Stomach smooth muscle (tissue), 2 donors: Measurements from ENCODE around the gene ATXN1.
"Not testable (repeated sequence)": the region's sequence is repeated elsewhere in the genome, so short reads cannot be mapped to it uniquely, and the experiment has no call there.

Experiments used
- H3K27ac ChIP-seq: one replicate; pipeline ENCODE4 v1.7.0; 2013; ENCODE audit warnings: mild to moderate bottlenecking, low read length, inconsistent platforms
- H3K27me3 ChIP-seq, 2 donors: one replicate each; pipeline ENCODE4 v1.7.0; 2013; ENCODE audit warnings: low read length in 2 of 2; ENCODE audit not compliant: insufficient read depth in 2 of 2, control insufficient read depth in 1 of 2
- H3K36me3 ChIP-seq, 2 donors: one replicate each; pipeline ENCODE4 v1.7.0; 2013; ENCODE audit warnings: low read length in 2 of 2; ENCODE audit not compliant: control insufficient read depth in 2 of 2, insufficient read depth in 2 of 2
- H3K4me1 ChIP-seq: one replicate; pipeline ENCODE4 v1.7.0; 2013; ENCODE audit warnings: low read length; ENCODE audit not compliant: control insufficient read depth, insufficient read depth
- H3K4me3 ChIP-seq, 2 donors: one replicate each; pipeline ENCODE4 v1.7.0; 2013; ENCODE audit warnings: low read length in 2 of 2
- H3K9ac ChIP-seq, 2 donors: one replicate each; pipeline ENCODE4 v1.7.0; 2013; ENCODE audit warnings: low read length in 2 of 2, mild to moderate bottlenecking in 1 of 2
- H3K9me3 ChIP-seq, 2 donors: one replicate each; pipeline ENCODE4 v1.7.0; 2013; ENCODE audit warnings: low read length in 2 of 2; ENCODE audit not compliant: control insufficient read depth in 2 of 2
- donor health status: healthy.
- donor health status: Pancreatic carcinoma.

Gene ATXN1

DNA sequence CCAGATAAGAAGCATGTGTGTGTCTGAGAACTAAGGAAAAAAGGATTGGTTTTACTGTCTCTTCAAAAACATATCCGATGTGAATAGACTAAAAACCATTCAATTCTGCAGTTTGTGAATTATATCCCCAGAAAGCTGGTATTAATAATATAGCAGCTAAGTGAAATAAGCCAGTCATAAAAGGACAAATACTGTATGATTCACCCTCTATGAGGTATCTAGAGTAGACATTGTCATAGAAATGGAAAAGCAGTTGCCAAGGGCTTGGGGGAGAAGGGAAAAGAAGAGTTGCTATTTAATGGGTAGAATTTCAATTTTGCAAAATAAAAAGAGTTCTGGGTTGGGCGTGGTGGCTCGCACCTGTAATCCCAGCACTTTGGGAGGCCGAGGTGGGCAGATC lies 137.5 kb downstream of the ATXN1 start:
- Histone ChIP-seq H3K36me3 (no peaks in the 10 kb centered on the region), H3K9me3 (no peaks in the 10 kb centered on the region), H3K27ac (no peak overlapping the region), H3K27me3 (no peaks in the 10 kb centered on the region), H3K4me1 (peaks cover 10% of the 10 kb centered on the region), H3K9ac (no peak overlapping the region), H3K4me3 (no peak overlapping the region)

DNA sequence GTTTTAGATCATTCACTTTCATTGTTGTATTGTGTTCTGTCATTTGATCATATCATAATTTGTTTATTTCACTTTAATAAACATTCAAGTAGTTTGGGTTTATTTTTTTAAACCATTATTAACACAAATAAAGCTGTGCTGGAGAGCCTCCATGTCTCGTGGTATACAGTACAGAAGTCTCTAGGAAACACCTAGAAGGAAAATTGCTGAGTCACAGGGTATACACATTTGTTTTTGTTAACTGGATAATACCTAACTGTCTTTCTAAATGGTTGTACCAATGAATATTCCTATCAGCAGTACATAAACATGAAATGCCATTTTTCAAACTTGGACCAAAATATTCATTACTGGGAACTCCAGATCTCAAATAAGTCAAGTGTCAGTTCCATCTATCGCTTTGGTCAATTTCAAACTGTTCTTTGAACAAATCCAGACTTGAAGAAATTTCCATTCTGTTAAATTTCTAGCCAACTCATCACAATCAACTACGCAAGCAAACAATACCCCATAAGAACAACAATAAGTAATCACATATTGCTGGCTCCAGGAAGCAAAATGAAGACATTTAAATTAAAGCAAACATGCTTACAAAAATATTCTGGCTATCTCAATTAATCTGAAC lies 138.1 kb downstream of the ATXN1 start:
- Histone ChIP-seq H3K4me3 (no peak overlapping the region), H3K27ac (no peak overlapping the region), H3K4me1 (peaks cover 10% of the 10 kb centered on the region), H3K36me3 (no peaks in the 10 kb centered on the region), H3K27me3 (no peaks in the 10 kb centered on the region), H3K9me3 (no peaks in the 10 kb centered on the region), H3K9ac (no peak overlapping the region)

DNA sequence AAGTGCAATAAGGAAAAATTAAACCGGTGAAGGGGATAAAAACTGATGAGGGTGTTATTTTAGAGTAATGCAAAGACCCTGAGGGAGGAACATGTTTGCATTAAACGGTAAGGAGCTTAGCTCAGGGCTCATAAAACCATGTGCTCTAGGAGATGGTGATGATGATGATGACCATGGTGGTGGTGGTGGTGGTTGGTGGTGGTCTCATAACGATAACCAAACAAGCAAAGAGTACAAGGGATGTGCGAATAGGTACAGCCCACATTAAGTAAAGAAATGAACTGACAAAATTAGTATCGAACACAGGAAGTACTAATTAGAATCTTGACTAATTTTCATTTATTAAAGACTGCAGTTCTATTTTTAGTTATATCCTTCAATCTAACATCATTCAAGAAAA lies 139.1 kb downstream of the ATXN1 start:
- Histone ChIP-seq H3K4me1 (peaks cover 10% of the 10 kb centered on the region), H3K27ac (no peak overlapping the region), H3K9ac (no peak overlapping the region), H3K27me3 (no peaks in the 10 kb centered on the region), H3K4me3 (no peak overlapping the region), H3K36me3 (no peaks in the 10 kb centered on the region), H3K9me3 (no peaks in the 10 kb centered on the region)

DNA sequence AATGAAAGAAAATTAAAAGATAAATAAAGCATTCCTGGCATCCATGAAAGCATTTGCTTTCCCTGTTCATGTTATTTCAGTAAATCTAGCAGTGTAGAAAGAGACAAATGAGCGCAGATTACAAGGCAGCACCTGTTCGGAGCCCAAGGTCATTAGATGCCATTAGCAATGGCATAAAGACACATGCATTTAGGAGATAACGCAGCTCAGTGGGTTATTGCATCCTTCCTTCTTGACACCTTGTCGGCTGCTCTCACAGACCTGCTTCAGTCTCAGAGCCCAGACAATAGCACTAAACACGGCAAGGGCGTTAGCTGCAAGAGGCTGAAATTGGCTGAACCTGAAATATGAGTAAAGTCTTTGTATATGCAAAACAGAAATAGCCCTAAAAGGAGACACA lies 140.3 kb downstream of the ATXN1 start:
- H3K4me1 ChIP-seq: peaks cover 10% of the 10 kb centered on the region
- H3K4me3 ChIP-seq: no peak overlapping the region
- no peaks in the 10 kb centered on the region for H3K36me3 ChIP-seq
- no peak overlapping the region for H3K9ac ChIP-seq
- no peaks in the 10 kb centered on the region for H3K9me3 ChIP-seq
- H3K27ac ChIP-seq: no peak overlapping the region
- H3K27me3 ChIP-seq: no peaks in the 10 kb centered on the region

DNA sequence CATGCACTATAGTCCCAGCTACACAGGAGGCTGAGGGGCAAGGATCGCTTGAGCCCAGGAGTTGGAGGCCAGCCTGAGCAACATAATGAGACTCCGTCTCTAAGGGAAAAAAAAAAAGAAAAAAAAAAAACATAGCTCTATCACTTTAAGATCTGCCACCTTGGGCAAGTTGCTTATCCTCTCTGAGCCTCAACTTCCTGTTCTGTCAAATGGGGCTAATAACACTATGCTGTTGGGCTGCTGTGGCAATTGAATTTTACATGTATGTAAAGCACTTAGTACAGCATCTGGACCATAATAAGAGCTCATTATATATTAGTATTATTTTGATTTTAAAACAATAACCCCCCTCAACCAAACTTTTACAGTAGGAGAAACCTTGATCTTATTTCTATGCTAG lies 141.5 kb downstream of the ATXN1 start:
- Histone ChIP-seq H3K4me3 (no peak overlapping the region), H3K4me1 (peaks cover 7% of the 10 kb centered on the region), H3K36me3 (no peaks in the 10 kb centered on the region), H3K27me3 (no peaks in the 10 kb centered on the region), H3K9me3 (no peaks in the 10 kb centered on the region), H3K27ac (no peak overlapping the region), H3K9ac (no peak overlapping the region)

DNA sequence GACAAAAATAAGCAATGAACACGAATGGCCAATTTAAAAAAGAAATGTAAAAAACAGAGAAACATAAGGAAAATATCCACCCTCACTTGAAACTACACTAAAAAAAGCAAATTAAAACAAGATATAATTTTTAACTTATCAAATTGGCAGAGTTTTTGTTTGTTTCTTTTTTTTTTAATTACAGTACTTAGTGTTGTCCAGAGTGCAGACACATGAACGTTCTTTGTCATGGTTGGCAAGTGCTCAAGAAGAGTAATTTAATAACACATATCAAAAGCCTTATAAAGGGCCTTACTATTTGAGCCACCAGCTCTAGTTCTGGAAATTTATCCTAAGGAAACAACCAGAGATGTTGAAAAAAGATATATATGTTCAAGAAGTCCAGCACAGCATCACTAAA lies 142.3 kb downstream of the ATXN1 start:
- Histone ChIP-seq H3K27ac (no peak overlapping the region), H3K27me3 (no peaks in the 10 kb centered on the region), H3K4me1 (peaks cover 7% of the 10 kb centered on the region)

DNA sequence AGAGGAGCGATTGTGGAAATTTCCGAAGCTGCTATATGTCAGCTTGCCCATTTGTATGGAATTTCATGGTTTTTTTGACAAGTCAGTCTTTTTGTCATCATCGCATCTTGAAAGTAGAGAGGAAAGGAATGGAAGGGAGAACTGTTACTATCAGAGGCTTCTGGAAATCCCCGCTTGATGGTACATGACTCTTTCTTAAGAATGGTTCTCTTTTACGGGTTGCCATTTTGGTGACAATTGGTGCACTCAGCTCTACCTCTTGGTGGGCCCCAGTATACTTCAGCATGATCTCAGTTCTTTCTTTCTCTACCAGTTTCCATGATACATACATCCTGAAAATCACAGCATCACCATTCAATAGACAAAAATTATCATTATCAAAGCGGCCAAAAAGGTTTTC lies 146.0 kb downstream of the ATXN1 start:
- H3K9me3 ChIP-seq, H3K27ac ChIP-seq, H3K27me3 ChIP-seq, H3K4me3 ChIP-seq, H3K4me1 ChIP-seq, H3K9ac ChIP-seq, H3K36me3 ChIP-seq: not testable (repeated sequence)

More for the DNA sequence above, 142.3 kb downstream of the ATXN1 start:
- Histone ChIP-seq H3K9ac (no peak overlapping the region), H3K9me3 (no peaks in the 10 kb centered on the region), H3K4me3 (no peak overlapping the region), H3K36me3 (no peaks in the 10 kb centered on the region)

DNA sequence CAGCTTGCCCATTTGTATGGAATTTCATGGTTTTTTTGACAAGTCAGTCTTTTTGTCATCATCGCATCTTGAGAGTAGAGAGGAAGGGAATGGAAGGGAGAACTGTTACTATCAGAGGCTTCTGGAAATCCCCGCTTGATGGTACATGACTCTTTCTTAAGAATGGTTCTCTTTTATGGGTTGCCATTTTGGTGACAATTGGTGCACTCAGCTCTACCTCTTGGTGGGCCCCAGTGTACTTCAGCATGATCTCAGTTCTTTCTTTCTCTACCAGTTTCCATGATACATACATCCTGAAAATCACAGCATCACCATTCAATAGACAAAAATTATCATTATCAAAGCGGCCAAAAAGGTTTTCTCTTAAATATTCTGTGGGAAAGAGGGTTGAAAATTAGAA lies 147.1 kb downstream of the ATXN1 start:
- H3K36me3 ChIP-seq, H3K4me3 ChIP-seq, H3K9me3 ChIP-seq: not testable (repeated sequence)

DNA sequence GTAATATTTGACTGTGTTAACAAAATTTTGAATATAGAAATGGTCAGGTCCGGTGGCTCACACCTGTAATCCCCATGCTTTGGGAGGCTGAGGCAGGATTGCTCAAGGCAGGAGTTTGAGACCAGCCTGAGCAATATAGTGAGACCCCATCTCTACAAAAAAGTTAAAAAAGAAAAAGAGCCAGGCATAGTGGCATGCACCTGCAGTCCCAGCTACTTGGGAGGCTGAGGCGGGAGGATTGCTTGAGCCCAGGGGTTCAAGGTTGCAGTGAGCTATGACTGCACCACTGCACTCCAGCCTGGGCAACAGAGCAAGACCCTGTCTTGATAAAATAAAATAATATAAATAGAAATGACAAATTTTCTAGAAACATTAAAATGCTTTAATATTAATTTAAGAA lies 147.8 kb downstream of the ATXN1 start:
- H3K4me3 ChIP-seq, H3K9me3 ChIP-seq, H3K4me1 ChIP-seq, H3K9ac ChIP-seq, H3K36me3 ChIP-seq, H3K27me3 ChIP-seq, H3K27ac ChIP-seq: not testable (repeated sequence)

More for the DNA sequence above, 147.1 kb downstream of the ATXN1 start:
- not testable (repeated sequence) for H3K9ac ChIP-seq, H3K27me3 ChIP-seq, H3K27ac ChIP-seq, H3K4me1 ChIP-seq

DNA sequence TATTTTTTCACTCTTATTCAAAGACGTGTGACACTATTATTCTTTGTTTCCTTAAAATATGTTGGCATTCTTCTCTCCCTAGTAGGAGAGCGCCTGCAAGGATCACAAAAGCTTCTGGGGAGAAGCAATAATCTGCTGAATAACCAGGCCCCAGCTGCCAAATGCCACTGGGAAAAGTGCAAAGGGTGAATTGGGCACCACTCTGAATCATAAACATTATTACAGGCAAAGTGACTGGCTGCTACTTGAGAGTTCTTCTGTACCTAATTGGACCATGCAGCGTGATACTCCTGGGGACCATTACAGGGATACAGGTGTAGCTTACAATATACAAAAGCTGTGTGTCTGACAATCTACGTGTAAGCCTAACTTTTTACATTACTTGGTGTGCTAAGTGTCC lies 152.8 kb downstream of the ATXN1 start:
- Histone ChIP-seq H3K27ac (no peak overlapping the region), H3K4me3 (no peak overlapping the region), H3K36me3 (peaks cover 0 to 5% of the 10 kb centered on the region in 2 donors), H3K9me3 (no peaks in the 10 kb centered on the region), H3K9ac (no peak overlapping the region), H3K4me1 (no peaks in the 10 kb centered on the region), H3K27me3 (no peaks in the 10 kb centered on the region)

DNA sequence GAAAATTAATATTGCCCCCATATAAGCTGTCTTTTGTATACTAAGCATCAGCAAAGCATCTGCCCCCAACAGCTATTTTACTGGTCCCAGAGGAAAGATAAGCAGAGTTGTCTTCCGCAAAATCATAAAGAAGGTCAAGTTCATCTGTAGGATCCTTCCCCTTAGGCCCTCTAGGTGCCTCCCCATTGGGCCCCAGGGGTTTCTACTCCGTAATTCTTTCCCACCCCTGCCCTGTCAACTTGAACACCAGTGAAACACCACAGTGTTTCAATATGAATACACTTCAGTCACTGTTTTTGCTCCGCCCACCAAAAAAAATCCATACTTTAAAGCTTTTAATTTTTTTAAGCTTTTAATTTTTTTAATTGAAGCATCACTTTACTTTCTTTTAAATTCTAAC lies 159.2 kb downstream of the ATXN1 start:
- no peak overlapping the region for H3K9ac ChIP-seq
- H3K9me3 ChIP-seq: no peaks in the 10 kb centered on the region
- H3K27me3 ChIP-seq: no peaks in the 10 kb centered on the region
- no peaks in the 10 kb centered on the region for H3K4me1 ChIP-seq
- no peak overlapping the region for H3K4me3 ChIP-seq
- no peak overlapping the region for H3K27ac ChIP-seq
- peaks cover 0 to 5% of the 10 kb centered on the region in 2 donors for H3K36me3 ChIP-seq
